Breast epithelium (tissue), 3 donors: ENCODE measurements around the gene SLC25A44.

Experiments used
- CTCF ChIP-seq, 3 donors: fragments of 450-650 bp; IDR thresholded peaks; one replicate each; pipeline ENCODE4 v1.5.1; 2016 to 2017; ENCODE audit warnings: antibody characterized with exemption in 3 of 3, mild to moderate bottlenecking in 3 of 3, moderate library complexity in 3 of 3
- POLR2A ChIP-seq: fragments of 450-650 bp; IDR thresholded peaks from one replicate; pipeline ENCODE4 v1.6.1; 2016; ENCODE audit warnings: antibody characterized with exemption, mild to moderate bottlenecking, moderate library complexity
- POLR2AphosphoS5 ChIP-seq, 3 donors: sonication (generic); formaldehyde crosslinking; IDR thresholded peaks; one replicate each; pipeline ENCODE4 v1.6.1; 2017; ENCODE audit warnings: antibody characterized with exemption in 3 of 3

GRCh38 chr1:156257711-156258110, 63.8 kb downstream of the SLC25A44 start:
- TF ChIP-seq CTCF (IDR thresholded peaks at IDR 0.05), result no peak
- no peak for TF ChIP-seq POLR2AphosphoS5 (IDR thresholded peaks at IDR 0.05)
- TF ChIP-seq POLR2A, result no peak
